ENCODE results near the gene SLC25A44.

SLC25A44 gene

GRCh38 chr1:156246241-156246780 lies 52.4 kb downstream of the SLC25A44 start:
- H3K4me3 ChIP-seq (ENCODE audit: control insufficient read depth, low read depth, low read length), result no peak overlapping the region
- no peak for TF ChIP-seq CTCF (conservative IDR thresholded peaks at IDR 0.05; ENCODE audit: control insufficient read depth, insufficient read depth, low read depth, low read length)
- DNase-seq (ENCODE audit: low read depth), result no peak

- no peak for TF ChIP-seq CTCF (conservative IDR thresholded peaks at IDR 0.05; ENCODE audit: control insufficient read depth, insufficient read depth, low read depth, low read length)
- DNase-seq (ENCODE audit: low read depth), result no peak
- H3K4me3 ChIP-seq (ENCODE audit: control insufficient read depth, low read depth, low read length), result no peak overlapping the region
Measured at GRCh38 chr1:156246781-156247459, 53.0 kb downstream of the SLC25A44 start.

- H3K4me3 ChIP-seq (ENCODE audit: control insufficient read depth, low read depth, low read length), result no peak within 1 kb of the TSS
- DNase-seq (ENCODE audit: low read depth), result no peak
- no peak for TF ChIP-seq CTCF (conservative IDR thresholded peaks at IDR 0.05; ENCODE audit: control insufficient read depth, insufficient read depth, low read depth, low read length)
Measured at GRCh38 chr1:156247460-156248322, 53.8 kb downstream of the SLC25A44 start, which contains the start of gene PAQR6. TSS of gene PAQR6 (minus strand) at chr1:156248056. CDS start at chr1:156246731, 1,325 bp downstream.

GRCh38 chr1:156248323-156248683 lies 54.4 kb downstream of the SLC25A44 start:
- no peak for TF ChIP-seq CTCF (conservative IDR thresholded peaks at IDR 0.05; ENCODE audit: control insufficient read depth, insufficient read depth, low read depth, low read length)
- H3K4me3 ChIP-seq (ENCODE audit: control insufficient read depth, low read depth, low read length), result no peak overlapping the region
- no peak for DNase-seq (ENCODE audit: low read depth)

- no peak overlapping the region for H3K4me3 ChIP-seq (ENCODE audit: control insufficient read depth, low read depth, low read length)
- TF ChIP-seq CTCF (conservative IDR thresholded peaks at IDR 0.05; ENCODE audit: control insufficient read depth, insufficient read depth, low read depth, low read length), result no peak
- no peak for DNase-seq (ENCODE audit: low read depth)
Measured at GRCh38 chr1:156249593-156249992, 55.7 kb downstream of the SLC25A44 start.

GRCh38 chr1:156251527-156251926 lies 57.6 kb downstream of the SLC25A44 start:
- no peak overlapping the region for H3K4me3 ChIP-seq (ENCODE audit: control insufficient read depth, low read depth, low read length)
- DNase-seq (ENCODE audit: low read depth), result no peak
- no peak for TF ChIP-seq CTCF (conservative IDR thresholded peaks at IDR 0.05; ENCODE audit: control insufficient read depth, insufficient read depth, low read depth, low read length)

Data from fibroblast of mammary gland (primary cell).